ENCODE measurements around the gene C20orf173. TPM values are rescaled to one million over a fixed set of nuclear protein-coding genes. Genes with fewer than 3 reads are reported as not detected.

C20orf173 gene
- total RNA-seq, 3 donors from 2014 or later (not counting 1 experiment from before 2014, with no cell fraction given) = not detected

DNA sequence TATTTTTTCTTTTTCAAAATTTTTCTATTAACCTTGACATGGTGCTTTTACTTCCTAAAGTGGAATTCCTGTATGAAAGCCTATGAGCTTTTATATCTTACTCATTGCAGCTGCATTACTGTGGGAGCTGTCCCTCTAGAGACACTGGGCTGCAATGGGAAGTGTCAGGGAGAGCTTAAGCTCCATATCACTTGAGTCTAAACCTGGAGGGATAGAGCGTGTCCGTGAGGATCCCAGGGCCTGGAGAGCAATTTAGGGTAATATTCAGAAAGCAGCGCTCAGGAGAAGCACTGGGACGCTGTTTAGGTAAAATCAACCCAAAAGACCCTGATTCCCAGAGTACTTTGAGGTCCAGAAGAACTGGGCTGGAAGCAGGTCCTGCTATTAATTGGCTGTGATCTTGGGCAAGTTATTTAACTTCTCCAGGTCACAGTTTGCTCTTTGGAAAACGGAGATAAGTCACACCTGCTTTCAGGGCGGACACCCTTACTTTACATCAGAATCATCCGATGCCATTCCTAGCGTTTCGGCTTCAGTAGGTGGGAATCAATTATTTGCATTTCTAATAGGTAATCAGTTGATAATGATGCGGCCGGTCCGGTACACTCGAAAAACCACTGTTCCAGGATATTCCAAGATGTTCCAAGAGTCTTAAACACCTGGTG lies 11.8 kb upstream of the C20orf173 start:
- Mint-ChIP-seq H3K4me1 (peaks cover 9 to 15% of the 10 kb centered on the region in 2 donors), H3K27me3 (ENCODE audit: low read depth in 2 of 2) (no peaks in the 10 kb centered on the region), H3K4me3 (peak overlapping the region; percentile 92), H3K9me3 (no peaks in the 10 kb centered on the region), H3K27ac (peak overlapping the region; percentile 77 to 92), H3K36me3 (no peaks in the 10 kb centered on the region)
- DNase-seq (no peak), ATAC-seq (no peak)
- Histone ChIP-seq H3K27me3 (ENCODE audit: control insufficient read depth, insufficient read depth, low read length) (no peaks in the 10 kb centered on the region), H3K27ac (ENCODE audit: low read length) (no peak overlapping the region), H3K9me3 (ENCODE audit: control insufficient read depth, insufficient read depth, low read length) (no peaks in the 10 kb centered on the region), H3K4me3 (ENCODE audit: low read length) (peak overlapping the region; percentile 95), H3K4me1 (ENCODE audit: control insufficient read depth, insufficient read depth, low read length) (peaks cover 16% of the 10 kb centered on the region), H3K36me3 (ENCODE audit: control insufficient read depth, insufficient read depth, low read length) (peaks cover 4% of the 10 kb centered on the region)
- 53% methylated on average over 13 of the region's 13 CpGs for WGBS (ENCODE audit: insufficient coverage)
- TF ChIP-seq, protein P1, sequence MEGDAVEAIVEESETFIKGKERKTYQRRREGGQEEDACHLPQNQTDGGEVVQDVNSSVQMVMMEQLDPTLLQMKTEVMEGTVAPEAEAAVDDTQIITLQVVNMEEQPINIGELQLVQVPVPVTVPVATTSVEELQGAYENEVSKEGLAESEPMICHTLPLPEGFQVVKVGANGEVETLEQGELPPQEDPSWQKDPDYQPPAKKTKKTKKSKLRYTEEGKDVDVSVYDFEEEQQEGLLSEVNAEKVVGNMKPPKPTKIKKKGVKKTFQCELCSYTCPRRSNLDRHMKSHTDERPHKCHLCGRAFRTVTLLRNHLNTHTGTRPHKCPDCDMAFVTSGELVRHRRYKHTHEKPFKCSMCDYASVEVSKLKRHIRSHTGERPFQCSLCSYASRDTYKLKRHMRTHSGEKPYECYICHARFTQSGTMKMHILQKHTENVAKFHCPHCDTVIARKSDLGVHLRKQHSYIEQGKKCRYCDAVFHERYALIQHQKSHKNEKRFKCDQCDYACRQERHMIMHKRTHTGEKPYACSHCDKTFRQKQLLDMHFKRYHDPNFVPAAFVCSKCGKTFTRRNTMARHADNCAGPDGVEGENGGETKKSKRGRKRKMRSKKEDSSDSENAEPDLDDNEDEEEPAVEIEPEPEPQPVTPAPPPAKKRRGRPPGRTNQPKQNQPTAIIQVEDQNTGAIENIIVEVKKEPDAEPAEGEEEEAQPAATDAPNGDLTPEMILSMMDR (IDR thresholded peaks at IDR 0.05) = no peak
- intact Hi-C loops (cut with micrococcal nuclease) = loop anchor here (2.0 to 5.0 kb wide), 3 partner anchors 76 to 201 kb away; partner anchors contain the start of genes CPNE1, RBM12, RBM39 and SPAG4

DNA sequence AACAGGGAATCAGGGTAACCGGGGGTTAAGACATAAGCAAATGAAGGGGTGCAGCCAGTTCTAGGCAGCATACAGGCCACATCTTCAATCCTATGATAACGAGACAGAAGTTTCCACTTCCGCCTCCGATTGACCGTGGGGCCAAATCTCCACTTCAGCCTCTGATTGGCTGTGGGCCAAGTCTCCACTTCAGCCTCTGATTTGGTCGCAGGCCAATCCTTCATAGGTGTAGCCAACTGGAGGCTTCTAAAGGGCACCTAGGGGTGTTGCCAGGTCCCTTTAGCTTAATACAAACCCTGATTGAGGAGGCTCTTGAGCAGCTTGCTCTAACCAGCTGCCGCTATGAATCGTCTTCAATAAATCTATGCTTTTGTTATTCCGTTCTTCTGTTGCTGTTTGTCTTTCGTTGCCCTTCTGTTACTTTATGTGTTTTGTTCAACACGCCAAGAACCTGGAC lies 10.3 kb upstream of the C20orf173 start:
- no peaks in the 10 kb centered on the region for H3K9me3 Mint-ChIP-seq
- no peaks in the 10 kb centered on the region for H3K27me3 ChIP-seq (ENCODE audit: control insufficient read depth, insufficient read depth, low read length)
- H3K4me3 Mint-ChIP-seq = peak overlapping the region; percentile 32
- peaks cover 2% of the 10 kb centered on the region for H3K36me3 ChIP-seq (ENCODE audit: control insufficient read depth, insufficient read depth, low read length)
- no peak overlapping the region for H3K27ac ChIP-seq (ENCODE audit: low read length)
- peaks cover 16% of the 10 kb centered on the region for H3K4me1 ChIP-seq (ENCODE audit: control insufficient read depth, insufficient read depth, low read length)
- peak; percentile 12 to 59 (median 55) for ATAC-seq
- H3K27me3 Mint-ChIP-seq (ENCODE audit: low read depth in 2 of 2) = no peaks in the 10 kb centered on the region
- intact Hi-C loops (cut with micrococcal nuclease) = loop anchor here (2.0 to 5.0 kb wide), 3 partner anchors 78 to 203 kb away; partner anchors contain the start of genes CPNE1, RBM12, RBM39 and SPAG4
- 69% methylated on average over 11 of the region's 11 CpGs for WGBS (ENCODE audit: insufficient coverage)
- H3K27ac Mint-ChIP-seq = peak overlapping the region in 1 of 2 donors; percentile 83
- H3K4me1 Mint-ChIP-seq = peaks cover 9 to 15% of the 10 kb centered on the region in 2 donors
- H3K36me3 Mint-ChIP-seq = no peaks in the 10 kb centered on the region
- H3K4me3 ChIP-seq (ENCODE audit: low read length) = no peak overlapping the region
- peak; percentile 37 to 55 for DNase-seq
- no peaks in the 10 kb centered on the region for H3K9me3 ChIP-seq (ENCODE audit: control insufficient read depth, insufficient read depth, low read length)
- TF ChIP-seq, protein P1 (IDR thresholded peaks at IDR 0.05) = no peak

GRCh38 chr20:35527122-35527769 lies 2.2 kb downstream of the C20orf173 start:
- no peaks in the 10 kb centered on the region for H3K27me3 ChIP-seq (ENCODE audit: control insufficient read depth, insufficient read depth, low read length)
- H3K9me3 ChIP-seq (ENCODE audit: control insufficient read depth, insufficient read depth, low read length) = no peaks in the 10 kb centered on the region
- H3K4me1 ChIP-seq (ENCODE audit: control insufficient read depth, insufficient read depth, low read length) = no peaks in the 10 kb centered on the region
- no peaks in the 10 kb centered on the region for H3K9me3 Mint-ChIP-seq
- H3K4me1 Mint-ChIP-seq = no peaks in the 10 kb centered on the region
- H3K36me3 Mint-ChIP-seq = no peaks in the 10 kb centered on the region
- intact Hi-C loops (cut with micrococcal nuclease) = no loop called here
- H3K27me3 Mint-ChIP-seq (ENCODE audit: low read depth in 2 of 2) = no peaks in the 10 kb centered on the region
- WGBS (ENCODE audit: insufficient coverage) = 92% methylated on average over 12 of the region's 12 CpGs
- TF ChIP-seq, protein P1 (IDR thresholded peaks at IDR 0.05) = no peak
- ATAC-seq = no peak
- no peaks in the 10 kb centered on the region for H3K36me3 ChIP-seq (ENCODE audit: control insufficient read depth, insufficient read depth, low read length)
- no peak overlapping the region for H3K4me3 ChIP-seq (ENCODE audit: low read length)
- no peak overlapping the region for H3K27ac Mint-ChIP-seq
- no peak for DNase-seq
- H3K4me3 Mint-ChIP-seq = no peak overlapping the region
- no peak overlapping the region for H3K27ac ChIP-seq (ENCODE audit: low read length)
